HG02623 (cell line): ENCODE results near the gene AFAP1.

ENCODE experiments used
- ATAC-seq: cut with Tn5 transposase; IDR thresholded peaks from one replicate; pipeline ENCODE4 v1.9.1; 2021; ENCODE audit warnings: moderate library complexity; ENCODE audit not compliant: unreplicated experiment

The AFAP1 gene

DNA sequence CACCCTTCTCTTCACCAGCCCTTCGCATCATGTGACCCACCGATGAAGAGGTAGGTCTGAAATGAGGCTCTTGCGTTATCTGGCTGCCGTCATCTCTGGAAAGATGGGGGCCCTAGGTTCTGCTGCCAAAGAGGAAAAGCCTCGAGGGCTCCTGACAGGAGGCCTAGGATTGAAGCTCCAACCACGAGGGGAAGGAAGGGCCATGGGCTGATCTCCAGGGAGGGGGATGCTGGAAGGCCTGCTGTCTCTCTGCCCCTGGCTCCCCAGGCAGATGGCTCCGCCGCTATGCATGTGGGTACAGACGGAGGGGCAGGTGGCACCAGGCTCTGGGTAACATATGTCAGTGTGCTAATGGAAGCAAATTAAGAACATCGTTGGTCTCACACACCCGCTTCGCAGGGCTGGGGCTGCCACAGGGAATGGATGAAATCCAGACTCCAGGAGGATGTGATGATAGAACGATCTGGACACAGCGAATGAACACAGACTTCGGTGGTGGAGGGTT is 44.9 kb downstream of the AFAP1 start:
- no peak for ATAC-seq

DNA sequence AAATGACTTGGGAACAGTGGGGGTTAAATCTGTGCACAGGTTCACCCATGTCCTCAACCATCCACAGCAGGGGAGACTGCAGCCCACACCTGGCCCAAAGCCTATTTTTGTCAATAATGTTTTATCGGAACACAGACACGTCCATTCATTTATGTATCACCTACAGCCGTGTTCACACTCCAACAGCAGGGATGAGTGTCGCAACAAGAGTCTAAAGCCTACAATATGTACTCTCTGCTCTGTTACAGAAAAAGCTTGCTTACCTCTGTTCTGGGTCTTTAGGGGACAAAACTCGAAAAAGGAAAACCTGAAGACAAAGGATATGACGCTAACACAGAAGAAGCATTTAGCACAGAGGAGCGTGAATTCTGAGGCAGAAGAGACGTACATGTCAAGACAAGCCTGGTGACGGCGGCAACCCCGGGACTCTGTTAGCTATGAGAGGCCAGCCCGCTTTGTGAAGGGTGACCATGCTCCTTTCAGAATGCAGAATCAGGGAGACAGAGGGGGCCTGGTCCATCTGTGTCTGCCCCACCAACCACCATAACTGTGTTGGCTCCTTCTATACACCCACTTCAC is 45.5 kb downstream of the AFAP1 start:
- no peak for ATAC-seq

DNA sequence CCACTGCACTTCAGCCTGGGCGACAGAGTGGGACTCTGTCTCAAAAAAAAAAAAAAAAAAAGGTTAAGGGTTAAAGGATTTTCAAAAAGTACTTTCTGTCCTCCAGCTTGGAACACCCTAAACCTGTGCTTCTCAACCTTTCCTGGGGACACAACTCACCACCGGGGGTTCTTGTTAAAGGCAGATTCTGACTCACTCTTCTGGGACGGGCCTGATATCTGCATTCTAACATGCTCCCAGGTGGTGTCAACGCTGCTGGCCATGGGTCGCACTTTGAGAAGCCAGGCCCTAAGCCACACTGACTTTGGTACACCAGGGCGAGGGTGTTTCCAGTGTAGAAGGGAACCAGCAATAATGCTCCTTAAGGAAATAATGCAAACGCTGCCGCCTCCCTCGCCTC is 46.1 kb downstream of the AFAP1 start:
- ATAC-seq = no peak

DNA sequence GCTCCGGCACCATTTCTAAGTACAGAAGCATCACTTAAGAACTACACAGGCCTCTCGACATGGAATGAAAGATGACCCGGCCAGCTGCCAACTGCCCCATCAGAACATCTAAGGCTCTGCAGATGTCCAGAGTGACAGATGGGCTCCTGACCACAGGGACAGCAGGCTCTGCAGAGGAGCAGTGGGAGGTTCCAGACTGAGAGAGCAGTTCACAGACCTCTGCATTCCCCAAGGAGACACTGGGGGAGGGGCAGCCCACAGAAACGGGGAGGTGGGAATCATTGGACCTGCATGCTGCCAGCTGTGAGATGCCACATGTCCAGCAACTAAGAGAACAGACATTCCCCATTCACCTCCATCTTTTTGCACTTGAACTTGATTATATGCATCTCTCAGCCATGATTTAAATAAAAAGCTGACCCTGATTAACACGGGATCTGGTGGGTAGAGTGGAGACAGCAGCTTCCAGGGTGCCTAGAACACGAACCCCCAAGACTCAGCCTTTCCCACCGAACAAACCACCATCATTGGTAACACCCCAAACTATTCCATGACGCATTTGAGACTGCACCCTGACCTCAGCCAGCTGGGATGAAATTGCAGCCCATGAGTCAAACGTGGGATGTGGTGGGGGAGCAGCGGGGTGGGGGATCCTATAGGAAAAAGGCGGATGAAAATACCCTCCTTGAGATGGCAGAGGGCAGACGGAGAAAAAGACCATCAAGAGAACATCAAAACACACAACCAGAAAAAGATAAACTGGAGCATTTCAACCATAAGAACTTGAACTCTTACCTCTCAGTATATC is 47.2 kb downstream of the AFAP1 start:
- no peak for ATAC-seq

DNA sequence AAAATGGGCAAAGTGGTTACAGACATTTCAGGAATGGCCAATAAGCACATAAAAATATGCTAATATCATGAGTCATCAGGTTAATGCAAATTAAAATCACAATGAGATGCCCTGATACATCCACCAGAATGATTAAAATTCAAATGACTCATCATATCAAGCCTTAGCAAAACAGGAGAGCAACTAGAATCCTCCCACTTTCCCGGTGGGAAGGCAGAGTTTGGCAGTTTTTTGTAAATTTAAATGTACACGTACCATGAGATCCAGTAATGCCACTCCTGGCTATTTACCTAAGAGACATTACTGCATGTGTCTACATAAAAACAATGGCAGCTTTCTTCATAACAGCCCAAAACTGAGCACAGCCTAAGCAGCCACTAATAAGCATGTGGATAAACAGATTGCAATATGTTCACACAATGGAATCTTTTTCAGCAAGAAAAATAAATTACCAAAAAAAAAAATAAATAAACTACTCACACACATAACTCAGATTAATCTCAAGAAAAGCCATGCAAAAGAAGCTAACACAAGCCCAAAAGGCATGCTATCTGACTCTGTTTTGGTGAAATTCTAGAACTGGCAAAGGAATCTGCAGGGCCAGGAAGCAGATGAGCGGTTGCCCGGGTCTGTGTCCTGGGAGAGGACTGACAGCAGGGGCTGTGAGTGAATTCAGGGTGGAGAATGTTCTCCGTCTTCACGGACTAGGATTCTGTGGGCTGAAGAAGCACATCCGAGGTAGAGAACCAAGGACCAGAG is 48.8 kb downstream of the AFAP1 start:
- ATAC-seq = no peak

DNA sequence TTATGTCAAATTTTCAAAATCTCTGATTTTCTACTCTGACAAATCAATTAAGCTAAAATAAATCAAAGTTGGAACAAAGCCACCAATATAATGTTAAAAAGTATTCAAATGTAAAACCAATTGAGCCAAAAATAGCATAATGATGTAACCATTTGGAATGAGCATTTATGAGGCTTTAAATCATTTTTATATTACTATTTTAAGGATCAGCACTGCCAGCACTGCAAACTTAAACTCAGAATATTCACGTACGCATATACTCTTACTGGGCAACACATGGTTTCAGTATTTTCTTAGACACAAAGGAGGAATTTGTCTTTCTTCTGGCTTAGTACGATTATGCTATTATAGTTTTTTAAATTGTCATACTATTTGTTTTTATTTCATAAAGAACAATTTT is 52.2 kb downstream of the AFAP1 start:
- ATAC-seq = no peak

DNA sequence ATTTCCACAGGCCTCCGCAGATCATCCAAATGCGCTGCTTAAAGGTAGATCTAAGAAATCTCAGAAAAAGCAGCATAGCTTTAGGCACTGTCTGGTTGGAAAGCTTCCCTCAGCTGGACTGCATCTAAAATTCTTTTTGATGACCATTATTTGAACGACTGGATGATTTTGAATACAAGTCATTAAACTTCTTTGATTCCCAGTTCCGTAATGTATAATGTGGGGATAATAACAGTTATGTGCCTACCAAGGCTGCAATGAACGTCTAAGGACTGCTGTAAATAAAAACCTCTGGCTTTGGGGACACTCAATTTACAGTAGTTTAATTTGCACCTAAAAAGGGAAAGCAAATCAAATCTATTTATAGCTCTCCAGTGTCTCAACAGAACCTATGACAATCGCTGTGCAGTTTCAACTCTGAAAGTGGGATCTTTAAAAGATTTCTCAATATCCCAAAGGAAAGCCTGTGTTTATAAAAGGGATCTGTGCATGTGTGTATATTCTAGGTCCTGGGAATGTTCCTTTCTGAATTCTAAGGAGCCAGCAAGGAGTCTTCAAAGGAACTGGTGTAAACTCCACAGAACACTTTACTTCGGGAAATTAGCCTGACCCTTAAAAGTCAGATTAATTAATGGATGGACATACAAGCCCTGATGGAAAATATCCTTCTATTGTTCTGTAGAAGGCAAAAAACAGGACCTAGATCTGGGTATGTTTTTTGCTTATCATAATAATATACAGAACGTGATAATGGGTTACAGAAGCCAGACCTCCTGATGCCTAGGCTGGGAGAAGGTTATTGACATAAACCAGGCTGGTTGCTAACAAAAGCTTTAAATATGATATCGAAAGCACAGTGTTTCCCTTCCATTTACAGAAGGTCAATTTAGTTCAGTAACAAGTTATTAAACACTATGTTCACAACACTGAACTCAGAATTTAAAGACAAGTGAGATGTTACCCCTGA is 53.4 kb downstream of the AFAP1 start:
- no peak for ATAC-seq

DNA sequence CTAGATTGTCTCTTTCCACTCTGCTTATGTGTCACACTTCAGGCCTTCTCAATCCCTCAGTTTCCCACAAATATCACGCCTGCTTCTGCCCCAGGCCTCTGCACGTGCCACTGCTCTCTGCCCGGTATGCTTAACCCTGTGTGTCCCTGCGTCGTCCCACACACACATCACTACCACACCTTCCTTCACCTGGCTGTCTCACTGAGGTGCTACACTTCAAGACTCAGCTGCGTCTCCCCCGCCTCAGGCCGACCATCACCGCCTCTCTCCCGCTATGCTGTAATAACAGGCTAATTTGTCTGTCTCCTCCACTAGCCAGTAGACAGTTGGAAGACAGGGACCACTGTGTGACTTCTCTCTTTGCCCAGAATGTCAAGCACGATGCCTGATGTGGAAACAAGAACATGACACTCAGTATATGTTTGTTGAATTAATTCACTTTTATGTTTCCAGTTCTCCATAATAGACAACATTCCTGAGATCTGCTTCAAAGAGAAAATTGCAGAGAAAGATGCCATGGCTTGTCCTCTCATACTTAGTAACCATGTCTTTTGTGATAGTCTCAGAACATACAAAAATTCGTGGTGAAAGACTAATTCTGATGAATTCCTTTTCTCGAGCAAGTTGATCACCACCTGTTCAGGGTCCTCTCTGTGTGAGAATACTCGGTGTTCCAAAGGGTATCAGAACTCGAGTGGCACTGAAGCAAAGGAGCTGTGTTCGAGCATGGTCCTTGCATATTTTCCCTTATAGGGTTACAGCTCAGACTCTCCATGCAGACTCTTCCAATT is 54.2 kb downstream of the AFAP1 start:
- ATAC-seq = no peak

DNA sequence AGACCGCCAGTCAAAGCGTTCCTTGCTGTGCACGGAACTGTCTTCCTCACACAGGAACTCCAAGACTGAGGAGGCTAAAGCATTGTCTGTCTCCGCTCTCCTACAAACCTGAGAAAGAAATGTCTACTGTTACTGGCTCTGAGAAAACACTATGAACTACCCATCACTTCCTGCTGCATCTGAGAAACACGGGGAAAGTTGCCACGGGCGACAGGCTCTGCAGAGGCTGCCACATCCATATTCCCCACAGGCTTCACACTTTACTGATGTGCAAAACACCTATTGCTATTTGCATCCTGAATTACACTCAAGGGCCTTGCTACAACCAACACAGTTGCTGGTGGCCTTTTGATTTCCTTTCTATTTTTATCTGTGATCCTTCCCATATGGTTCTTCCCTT is 59.0 kb downstream of the AFAP1 start:
- ATAC-seq = no peak

DNA sequence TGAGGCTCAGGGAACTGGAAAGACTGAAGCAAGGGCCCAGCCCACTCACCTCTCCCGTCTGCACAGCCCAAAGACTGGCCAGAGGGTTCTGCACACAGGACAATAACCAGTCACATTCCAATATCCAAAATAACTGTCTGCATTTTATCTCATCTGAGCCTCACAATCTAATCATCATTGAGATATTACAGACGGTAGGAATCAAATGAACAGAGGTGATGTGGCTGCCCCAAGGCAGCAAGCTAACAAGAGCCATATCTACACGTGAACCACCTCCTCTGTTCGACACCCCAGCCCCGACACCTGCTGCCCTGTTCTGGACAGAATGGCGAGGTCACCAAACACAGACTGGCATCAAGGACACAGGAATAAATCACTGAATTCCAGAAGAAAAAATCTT is 60.5 kb downstream of the AFAP1 start:
- ATAC-seq = no peak

DNA sequence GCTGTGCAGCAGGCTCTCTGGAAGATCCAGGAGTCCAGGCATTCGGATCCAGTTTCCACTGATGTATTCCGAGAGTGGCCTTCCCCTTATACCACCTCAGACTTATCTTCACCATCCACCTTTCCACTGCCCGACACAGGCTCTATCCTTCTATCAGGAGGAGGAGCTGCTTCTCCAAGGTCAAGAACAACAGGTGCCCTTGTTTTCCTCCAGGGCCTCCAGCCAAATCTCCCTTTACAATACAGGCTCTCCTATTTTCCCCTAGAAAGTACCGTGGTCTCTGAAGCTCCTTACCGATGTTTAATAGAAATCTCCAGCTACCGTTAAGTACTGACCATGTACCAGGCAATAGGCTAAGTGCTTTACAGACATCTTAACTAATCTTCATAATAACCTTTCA is 61.3 kb downstream of the AFAP1 start:
- no peak for ATAC-seq

DNA sequence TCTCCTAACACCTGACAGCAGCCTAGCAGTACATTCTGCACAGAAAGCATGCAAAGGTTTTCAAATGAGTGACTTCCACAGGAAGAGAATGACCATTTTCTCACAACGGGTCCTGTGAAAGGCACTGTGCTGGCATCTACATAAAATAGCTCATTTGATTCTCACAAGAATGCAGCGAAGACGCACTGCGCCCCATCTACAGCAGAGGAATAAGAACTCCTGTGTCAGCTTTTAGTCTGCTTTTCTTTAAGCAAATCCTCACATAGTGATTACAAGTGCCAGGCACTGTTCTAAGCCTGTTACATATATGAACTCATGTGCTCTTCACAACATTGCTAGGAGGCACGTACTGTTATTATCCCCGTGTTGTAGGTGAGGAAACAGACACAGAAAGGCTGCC is 62.5 kb downstream of the AFAP1 start:
- ATAC-seq = no peak

DNA sequence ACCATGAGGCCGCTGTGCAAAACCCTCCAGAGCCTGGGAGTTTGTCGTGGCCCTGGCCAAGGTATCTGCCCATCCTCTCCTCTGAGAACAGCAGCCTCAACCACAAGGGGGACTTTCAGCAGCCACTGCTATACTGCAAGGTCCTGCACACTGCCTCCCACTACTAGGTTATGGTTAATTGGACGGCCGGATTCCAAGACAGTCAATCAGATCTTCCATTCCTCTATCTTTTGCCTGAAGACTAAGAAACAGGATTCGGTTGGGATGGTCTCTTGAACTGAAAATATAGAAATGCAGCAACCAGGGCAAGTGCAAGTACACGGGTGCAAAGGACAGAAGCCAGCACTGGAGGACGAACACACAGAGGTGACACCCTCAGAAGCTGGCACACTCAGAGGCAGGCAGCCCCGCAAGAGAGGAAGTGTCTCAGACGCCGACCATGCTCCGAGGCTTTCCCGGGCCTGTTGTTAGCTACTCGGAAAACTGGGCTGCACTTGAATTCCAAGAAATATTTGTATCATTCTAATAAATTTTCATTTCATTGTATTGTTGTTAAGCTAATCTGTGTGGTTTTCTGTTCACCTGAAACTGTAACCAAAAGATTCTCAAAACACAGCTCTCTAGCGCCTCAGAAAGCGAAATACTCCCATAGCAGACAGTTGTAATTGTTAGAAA is 63.3 kb downstream of the AFAP1 start:
- no peak for ATAC-seq

DNA sequence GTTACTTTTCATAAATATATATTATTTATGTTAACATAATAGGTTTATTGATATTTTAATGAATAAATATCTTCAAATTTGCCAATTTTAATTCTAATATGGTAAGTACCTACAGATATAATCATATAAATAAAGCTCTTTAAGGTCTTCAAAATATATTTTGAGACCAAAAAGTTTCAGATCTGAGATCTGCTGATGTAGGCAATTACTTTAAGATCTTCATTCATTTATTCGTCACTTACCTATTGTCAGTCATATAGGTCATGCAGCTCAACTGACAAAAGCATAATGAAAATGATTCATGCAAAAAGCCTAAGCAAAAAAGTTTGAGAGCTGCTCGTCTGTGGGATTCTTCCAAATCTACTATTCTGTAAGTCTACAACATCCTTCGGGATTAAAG is 64.8 kb downstream of the AFAP1 start:
- ATAC-seq = no peak

DNA sequence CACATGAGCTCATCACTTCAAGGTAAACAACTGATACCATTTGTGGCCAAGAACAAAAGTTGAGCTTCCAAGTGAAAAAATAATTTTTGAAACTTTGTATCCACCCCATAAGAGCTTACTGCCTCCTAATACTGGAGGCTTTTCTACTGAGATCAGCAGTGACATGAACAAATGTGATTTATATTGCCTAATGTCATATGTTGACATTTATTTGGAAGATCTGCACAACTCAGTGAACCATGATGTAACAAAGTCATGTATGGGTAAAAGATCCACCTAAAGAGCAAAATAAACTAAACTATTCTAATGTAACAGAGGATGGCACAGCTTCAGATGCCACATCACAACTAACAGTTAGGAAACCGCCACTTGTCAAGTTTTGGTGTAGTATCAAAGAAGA is 65.8 kb downstream of the AFAP1 start:
- ATAC-seq = no peak

DNA sequence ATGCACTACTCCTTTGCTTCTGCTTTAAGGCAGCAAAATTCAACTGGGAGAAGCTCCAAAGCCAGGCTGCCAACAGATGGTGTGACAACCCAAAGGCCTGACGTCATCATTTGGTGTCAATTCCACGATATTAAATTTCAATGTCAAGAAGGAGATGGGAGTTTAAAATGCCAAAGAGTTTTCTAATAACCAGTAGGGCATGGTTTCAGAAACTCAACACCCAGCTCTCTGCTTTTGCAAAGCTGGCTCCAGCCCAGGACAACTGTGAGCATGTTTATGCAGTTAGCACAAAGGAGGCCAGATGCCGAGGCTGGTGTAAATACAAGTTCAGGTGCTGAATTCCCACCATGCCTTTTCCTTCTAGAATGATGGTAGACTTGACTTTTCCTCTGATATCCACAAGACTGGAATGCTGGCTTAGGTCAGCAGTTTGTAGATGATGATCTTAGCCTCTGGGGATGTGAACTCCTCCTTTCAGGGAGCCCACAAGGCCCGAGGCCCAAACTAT is 67.3 kb downstream of the AFAP1 start:
- ATAC-seq = no peak

DNA sequence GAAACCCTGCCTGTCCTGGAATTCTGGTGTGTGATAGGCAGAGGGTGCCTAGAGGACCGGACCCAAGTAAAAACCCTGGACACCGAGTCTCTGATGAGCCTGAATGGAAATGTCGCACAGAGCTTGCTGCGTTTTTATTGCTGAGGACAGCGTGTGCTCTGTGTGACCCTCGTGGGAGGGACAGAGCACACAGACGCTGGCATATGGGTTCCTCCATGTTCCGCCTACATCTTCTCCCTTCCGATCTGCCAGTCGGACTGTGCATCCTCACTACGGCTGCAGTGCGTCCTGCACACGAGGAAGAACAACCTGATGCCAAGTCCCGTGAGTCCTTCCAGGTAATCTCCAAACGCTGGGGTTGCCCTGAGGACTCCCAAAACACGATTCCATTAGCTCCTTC is 68.3 kb downstream of the AFAP1 start:
- no peak for ATAC-seq

DNA sequence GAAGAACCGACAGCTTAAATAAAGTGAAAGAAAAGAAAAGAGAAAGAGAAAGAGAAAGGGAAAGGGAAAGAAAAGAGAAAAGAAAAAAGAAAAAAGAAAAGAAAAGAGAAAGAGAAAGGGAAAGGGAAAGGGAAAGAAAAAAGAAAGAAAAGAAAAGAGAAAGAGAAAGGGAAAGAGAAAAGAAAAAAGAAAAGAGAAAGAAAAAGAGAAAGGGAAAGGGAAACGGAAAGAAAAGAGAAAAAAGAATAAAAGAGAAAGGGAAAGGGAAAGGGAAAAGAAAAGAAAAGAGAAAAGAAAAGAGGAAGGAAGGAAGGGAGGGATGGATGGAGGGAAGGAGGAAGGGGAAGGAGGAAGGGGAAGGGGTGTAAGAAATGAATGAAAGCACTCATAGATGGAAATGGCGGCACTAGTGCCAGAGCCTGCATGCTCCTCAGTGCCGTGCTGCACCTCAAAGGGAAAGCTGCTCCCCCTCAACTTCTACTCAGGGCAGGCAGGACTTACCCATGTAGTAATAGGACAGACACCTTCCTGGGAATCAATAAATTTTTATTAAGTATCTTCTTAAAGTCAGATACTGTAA is 70.7 kb downstream of the AFAP1 start:
- no peak for ATAC-seq

DNA sequence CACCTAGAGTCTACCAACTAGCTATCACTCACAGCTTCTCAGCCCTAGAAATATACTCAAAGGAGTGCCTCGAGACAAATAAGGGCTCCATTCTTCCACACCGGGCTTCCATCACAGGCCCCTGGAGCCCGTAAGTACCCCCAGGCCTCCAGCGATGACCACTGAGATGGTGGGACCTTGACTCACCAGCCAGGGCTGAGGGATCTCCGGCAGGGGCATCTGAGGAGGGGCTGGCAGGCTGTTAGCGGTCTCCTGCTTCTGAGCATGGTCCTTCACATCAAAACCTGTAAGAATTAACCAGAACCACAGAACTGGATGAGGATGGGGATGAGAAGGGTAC is 71.3 kb downstream of the AFAP1 start:
- ATAC-seq = no peak
